Medulla oblongata (tissue), 1 donor: ENCODE data around the gene ZGPAT.

Experiments used
- DNase-seq: peaks from one replicate; pipeline ENCODE4 v3.0.0-alpha.2; 2015; ENCODE audit errors: extremely low spot score

The ZGPAT gene

GRCh38 chr20:63692436-63693082 is 15.3 kb upstream of the ZGPAT start:
- DNase-seq, result no peak

GRCh38 chr20:63693083-63693732 is 14.6 kb upstream of the ZGPAT start:
- no peak for DNase-seq

- no peak for DNase-seq
Measured at GRCh38 chr20:63693733-63694583, 13.9 kb upstream of the ZGPAT start.

DNA sequence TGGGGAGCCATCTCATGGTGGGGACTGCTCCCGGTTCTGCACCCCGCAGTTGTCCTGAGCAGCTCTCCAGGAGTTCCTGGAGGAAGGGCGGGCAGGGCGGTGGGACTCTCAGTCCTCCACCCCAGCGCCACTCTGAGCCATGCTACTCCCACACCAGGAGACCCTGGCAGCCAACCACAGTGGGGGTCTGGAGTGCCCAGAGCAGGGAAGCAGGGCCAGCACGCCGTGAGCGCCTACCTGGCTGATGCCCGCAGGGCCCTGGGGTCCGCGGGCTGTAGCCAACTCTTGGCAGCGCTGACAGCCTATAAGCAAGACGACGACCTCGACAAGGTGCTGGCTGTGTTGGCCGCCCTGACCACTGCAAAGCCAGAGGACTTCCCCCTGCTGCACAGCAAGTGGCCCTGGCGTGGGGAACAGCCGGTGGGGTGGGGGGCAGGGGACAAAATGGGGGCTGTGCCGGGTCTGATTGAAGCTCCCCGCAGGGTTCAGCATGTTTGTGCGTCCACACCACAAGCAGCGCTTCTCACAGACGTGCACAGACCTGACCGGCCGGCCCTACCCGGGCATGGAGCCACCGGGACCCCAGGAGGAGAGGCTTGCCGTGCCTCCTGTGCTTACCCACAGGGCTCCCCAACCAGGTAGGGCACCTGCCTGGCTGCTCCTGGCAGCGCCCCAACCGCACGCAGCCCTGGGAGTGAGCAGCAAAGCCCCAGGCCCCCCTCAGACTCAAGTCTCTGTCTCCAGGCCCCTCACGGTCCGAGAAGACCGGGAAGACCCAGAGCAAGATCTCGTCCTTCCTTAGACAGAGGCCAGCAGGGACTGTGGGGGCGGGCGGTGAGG is 13.0 kb upstream of the ZGPAT start:
- DNase-seq, result no peak

DNA sequence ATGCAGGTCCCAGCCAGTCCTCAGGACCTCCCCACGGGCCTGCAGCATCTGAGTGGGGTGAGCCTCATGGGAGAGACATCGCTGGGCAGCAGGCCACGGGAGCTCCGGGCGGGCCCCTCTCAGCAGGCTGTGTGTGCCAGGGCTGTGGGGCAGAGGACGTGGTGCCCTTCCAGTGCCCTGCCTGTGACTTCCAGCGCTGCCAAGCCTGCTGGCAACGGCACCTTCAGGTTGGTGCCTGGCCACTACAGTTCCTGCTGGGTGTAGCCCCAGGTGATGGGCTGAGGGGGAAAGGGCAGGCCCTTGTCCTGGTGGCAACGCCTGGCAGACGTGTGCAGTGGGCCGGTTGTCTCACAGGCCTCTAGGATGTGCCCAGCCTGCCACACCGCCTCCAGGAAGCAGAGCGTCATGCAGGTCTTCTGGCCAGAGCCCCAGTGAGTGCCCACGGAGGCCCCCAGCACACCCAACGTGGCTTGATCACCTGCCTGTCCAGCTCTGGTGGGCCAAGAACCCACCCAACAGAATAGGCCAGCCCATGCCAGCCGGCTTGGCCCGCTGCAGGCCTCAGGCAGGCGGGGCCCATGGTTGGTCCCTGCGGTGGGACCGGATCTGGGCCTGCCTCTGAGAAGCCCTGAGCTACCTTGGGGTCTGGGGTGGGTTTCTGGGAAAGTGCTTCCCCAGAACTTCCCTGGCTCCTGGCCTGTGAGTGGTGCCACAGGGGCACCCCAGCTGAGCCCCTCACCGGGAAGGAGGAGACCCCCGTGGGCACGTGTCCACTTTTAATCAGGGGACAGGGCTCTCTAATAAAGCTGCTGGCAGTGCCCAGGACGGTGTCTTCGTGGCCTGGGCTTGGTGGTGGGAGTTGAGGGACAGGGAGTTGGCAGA is 12.2 kb upstream of the ZGPAT start:
- DNase-seq, result no peak

DNA sequence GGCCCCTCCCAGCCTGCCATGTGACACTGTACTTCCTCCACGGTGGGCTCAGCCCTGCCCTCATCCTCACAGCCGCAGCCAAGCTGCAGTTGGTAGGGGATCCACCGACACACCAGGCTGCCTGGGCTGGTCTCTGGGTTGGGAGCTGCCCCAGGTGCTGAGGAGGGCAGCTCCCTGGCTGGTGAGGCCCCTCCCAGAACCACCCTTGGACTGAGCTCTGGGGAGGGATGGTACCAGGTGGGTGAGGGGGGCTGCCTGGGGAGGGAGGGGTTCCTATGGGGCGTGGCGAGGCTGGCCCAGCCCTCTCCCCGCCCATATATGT is 11.6 kb upstream of the ZGPAT start:
- DNase-seq, result no peak

DNA sequence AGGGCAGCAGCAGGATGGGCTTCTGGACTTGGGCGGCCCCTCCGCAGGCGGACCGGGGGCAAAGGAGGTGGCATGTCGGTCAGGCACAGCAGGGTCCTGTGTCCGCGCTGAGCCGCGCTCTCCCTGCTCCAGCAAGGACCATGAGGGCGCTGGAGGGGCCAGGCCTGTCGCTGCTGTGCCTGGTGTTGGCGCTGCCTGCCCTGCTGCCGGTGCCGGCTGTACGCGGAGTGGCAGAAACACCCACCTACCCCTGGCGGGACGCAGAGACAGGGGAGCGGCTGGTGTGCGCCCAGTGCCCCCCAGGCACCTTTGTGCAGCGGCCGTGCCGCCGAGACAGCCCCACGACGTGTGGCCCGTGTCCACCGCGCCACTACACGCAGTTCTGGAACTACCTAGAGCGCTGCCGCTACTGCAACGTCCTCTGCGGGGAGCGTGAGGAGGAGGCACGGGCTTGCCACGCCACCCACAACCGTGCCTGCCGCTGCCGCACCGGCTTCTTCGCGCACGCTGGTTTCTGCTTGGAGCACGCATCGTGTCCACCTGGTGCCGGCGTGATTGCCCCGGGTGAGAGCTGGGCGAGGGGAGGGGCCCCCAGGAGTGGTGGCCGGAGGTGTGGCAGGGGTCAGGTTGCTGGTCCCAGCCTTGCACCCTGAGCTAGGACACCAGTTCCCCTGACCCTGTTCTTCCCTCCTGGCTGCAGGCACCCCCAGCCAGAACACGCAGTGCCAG is 11.0 kb upstream of the ZGPAT start, which contains the start of gene TNFRSF6B:
TSS of gene TNFRSF6B (plus strand) at position 25 of the 729 bp plus-strand sequence. CDS start at position 141, 116 bp downstream.
- no peak for DNase-seq

DNA sequence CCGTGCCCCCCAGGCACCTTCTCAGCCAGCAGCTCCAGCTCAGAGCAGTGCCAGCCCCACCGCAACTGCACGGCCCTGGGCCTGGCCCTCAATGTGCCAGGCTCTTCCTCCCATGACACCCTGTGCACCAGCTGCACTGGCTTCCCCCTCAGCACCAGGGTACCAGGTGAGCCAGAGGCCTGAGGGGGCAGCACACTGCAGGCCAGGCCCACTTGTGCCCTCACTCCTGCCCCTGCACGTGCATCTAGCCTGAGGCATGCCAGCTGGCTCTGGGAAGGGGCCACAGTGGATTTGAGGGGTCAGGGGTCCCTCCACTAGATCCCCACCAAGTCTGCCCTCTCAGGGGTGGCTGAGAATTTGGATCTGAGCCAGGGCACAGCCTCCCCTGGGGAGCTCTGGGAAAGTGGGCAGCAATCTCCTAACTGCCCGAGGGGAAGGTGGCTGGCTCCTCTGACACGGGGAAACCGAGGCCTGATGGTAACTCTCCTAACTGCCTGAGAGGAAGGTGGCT is 10.4 kb upstream of the ZGPAT start:
- no peak for DNase-seq

DNA sequence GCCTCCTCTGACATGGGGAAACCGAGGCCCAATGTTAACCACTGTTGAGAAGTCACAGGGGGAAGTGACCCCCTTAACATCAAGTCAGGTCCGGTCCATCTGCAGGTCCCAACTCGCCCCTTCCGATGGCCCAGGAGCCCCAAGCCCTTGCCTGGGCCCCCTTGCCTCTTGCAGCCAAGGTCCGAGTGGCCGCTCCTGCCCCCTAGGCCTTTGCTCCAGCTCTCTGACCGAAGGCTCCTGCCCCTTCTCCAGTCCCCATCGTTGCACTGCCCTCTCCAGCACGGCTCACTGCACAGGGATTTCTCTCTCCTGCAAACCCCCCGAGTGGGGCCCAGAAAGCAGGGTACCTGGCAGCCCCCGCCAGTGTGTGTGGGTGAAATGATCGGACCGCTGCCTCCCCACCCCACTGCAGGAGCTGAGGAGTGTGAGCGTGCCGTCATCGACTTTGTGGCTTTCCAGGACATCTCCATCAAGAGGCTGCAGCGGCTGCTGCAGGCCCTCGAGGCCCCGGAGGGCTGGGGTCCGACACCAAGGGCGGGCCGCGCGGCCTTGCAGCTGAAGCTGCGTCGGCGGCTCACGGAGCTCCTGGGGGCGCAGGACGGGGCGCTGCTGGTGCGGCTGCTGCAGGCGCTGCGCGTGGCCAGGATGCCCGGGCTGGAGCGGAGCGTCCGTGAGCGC is 9.8 kb upstream of the ZGPAT start:
- no peak for DNase-seq

GRCh38 chr20:63698739-63699465 is 8.9 kb upstream of the ZGPAT start:
- no peak for DNase-seq

DNA sequence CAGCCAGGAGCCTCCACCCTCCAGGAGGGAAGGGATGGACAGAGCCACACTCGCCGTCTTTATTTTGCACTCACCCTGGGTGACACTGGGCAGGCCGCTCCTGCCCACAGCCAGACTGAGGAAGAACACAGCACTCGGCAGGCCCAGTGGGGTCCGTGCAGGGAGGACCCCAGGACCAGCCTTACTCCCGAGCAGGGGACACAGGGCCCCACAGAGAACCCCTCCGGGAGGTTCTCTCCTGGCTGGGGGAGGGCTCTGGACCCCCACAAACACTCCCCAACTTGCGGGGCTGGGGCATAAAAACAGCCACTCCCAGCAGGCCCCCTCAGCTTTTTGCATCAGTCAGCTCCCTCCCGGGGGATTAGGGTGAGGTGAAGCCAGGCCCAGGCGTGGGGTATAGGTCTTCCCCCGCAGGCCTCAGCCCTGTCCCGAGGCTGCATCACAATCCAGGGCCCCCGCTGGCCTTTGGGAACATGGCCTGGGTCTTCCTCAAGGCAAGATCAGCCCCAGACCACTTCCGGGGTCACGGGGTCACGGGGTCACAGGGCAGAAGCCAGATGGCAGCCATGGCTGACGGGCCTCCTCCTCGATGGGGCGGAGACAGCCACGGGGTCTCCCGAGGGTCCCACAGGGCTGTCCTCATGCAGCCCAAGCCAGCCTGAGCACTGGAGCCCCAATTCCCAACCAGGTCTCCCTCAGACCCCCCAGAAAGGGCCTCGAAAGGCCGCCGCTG is 8.2 kb upstream of the ZGPAT start:
- no peak for DNase-seq

DNA sequence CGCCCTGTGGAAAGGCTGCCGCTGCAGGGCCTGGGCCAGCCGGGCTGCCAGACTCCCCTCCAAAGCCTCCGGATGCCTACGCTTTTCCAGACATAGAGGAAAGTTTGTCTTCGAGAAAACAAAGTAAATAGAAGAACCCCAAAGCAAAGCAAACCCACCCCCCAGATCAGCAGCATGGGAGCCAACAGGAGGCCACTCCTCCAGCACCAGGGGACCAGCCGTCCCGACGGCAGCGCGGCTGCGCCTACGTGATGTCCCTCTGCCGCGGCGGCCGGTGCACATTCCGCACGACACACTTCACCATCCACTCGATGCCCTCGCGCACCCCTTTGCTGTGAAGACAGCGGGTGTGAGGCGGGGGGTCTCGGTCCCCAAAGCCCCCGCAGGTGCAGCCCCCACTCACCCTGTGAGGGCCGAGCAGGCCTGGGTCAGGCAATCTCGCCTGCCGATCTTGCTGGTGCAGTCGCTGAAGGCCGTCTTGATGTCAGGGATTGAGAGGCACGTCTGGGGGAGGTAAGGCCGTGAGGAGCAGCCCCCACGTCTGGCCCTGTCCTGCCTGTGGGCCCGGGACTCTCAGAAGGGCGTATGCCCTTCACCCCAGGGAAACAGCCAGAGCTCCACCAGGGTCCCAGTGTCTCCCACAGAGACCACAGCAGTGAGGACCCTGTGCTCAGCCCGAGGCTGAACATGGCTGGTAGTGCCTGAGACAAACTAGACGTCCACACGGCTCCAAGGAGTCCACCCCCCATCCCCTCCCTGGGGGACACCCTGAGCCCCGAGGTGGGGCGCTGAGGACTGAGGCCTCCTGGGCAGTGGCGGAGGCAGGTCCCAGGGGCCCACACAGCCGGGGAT is 7.4 kb upstream of the ZGPAT start:
- no peak for DNase-seq

DNA sequence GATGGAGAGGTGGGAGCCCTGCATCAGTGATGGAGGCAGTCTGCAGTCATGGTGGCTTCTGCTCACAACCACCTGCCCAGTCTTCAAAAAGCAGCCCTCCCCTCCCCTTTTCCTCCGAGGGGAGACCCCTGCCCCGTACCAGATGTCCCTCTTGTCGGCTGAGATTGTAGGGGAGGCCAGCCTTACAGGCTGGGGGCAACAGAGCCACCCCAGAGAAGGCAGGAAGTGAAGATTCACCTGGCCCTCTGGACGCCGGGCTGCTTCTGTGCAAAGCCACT is 6.8 kb upstream of the ZGPAT start:
- no peak for DNase-seq

- DNase-seq, result no peak
Measured at GRCh38 chr20:63701329-63702035, 6.4 kb upstream of the ZGPAT start.

GRCh38 chr20:63702036-63702665 is 5.7 kb upstream of the ZGPAT start:
- no peak for DNase-seq

- DNase-seq, result no peak
Measured at GRCh38 chr20:63702751-63703470, 4.9 kb upstream of the ZGPAT start.
